IMR-90 (cell line): Measurements from ENCODE around the gene CAMKMT. TPM values are rescaled to one million over a fixed set of nuclear protein-coding genes. Genes with fewer than 3 reads are reported as not detected.

ENCODE experiments used
- ATAC-seq: fragments of 200-7000 bp; cut with Tn5 transposase; 2 replicates; pipeline ENCODE4 v1.9.1; 2020; ENCODE audit warnings: low read depth, mild to moderate bottlenecking, moderate library complexity
- BruUV-seq: library from RNA; stranded (reverse); fragments of 400-500 nt; replicated peaks from 2 replicates; lab custom pipeline; 2021; lab: Mats Ljungman, UMichigan
- CTCF ChIA-PET: fragments of 300-600 bp; formaldehyde crosslinking; extraction: SDS; loops from one replicate; lab custom pipeline; 2021; ENCODE audit warnings: antibody characterized with exemption; lab: Yijun Ruan, JAX
- POLR2A ChIA-PET: fragments of 300-600 bp; sonication (Branson Sonifier 250); formaldehyde crosslinking; loops from one replicate; lab custom pipeline; 2022; ENCODE audit warnings: antibody characterized with exemption; ENCODE audit not compliant: unreplicated experiment; lab: Charles Lee
- DNase-seq: peaks from one replicate; pipeline ENCODE4 v3.0.0; 2013
- H2AFZ ChIP-seq: replicated peaks from 2 replicates; pipeline ENCODE3; 2013; ENCODE audit warnings: low read length, mild to moderate bottlenecking; ENCODE audit not compliant: poor library complexity
- H2AK5ac ChIP-seq: 2 replicates; pipeline ENCODE4 v1.6.1; 2013; ENCODE audit warnings: low read depth, low read length, inconsistent platforms
- H2AK9ac ChIP-seq: replicated peaks from 2 replicates; pipeline ENCODE3; 2013; ENCODE audit warnings: mild to moderate bottlenecking, low read depth, low read length, moderate library complexity; ENCODE audit not compliant: poor library complexity
- H2BK120ac ChIP-seq: 2 replicates; pipeline ENCODE4 v1.6.1; 2013; ENCODE audit warnings: low read depth, low read length, inconsistent platforms
- H2BK15ac ChIP-seq: 3 replicates; pipeline ENCODE4 v1.6.1; 2013; ENCODE audit warnings: low read depth, low read length, inconsistent platforms
- H2BK20ac ChIP-seq: 2 replicates; pipeline ENCODE4 v1.6.1; 2013; ENCODE audit warnings: low read depth, mild to moderate bottlenecking, inconsistent platforms, low read length, moderate library complexity
- H2BK5ac ChIP-seq: 2 replicates; pipeline ENCODE4 v1.6.1; 2013; ENCODE audit warnings: mild to moderate bottlenecking, low read depth, low read length, inconsistent platforms; ENCODE audit not compliant: poor library complexity, severe bottlenecking
- H3K14ac ChIP-seq: replicated peaks from 2 replicates; pipeline ENCODE4 v1.6.1; 2013; ENCODE audit warnings: low read depth, low read length, inconsistent platforms
- H3K18ac ChIP-seq: 2 replicates; pipeline ENCODE4 v1.6.1; 2013; ENCODE audit warnings: low read depth, low read length, control low read depth
- H3K23ac ChIP-seq: 2 replicates; pipeline ENCODE4 v1.6.1; 2013; ENCODE audit warnings: low read depth, low read length, inconsistent platforms
- H3K27ac ChIP-seq: 2 replicates; pipeline ENCODE4 v1.5.1; 2013; ENCODE audit warnings: mild to moderate bottlenecking, control low read depth, low read length; ENCODE audit not compliant: insufficient read depth
- H3K27me3 ChIP-seq: 2 replicates; pipeline ENCODE4 v1.6.1; 2013; ENCODE audit warnings: low read length; ENCODE audit not compliant: control insufficient read depth, insufficient read depth
- H3K36me3 ChIP-seq: 2 replicates; pipeline ENCODE4 v1.6.1; 2013; ENCODE audit warnings: low read length, mixed read lengths; ENCODE audit not compliant: control insufficient read depth, insufficient read depth
- H3K4ac ChIP-seq: 2 replicates; pipeline ENCODE4 v1.6.1; 2013; ENCODE audit warnings: low read depth, low read length, inconsistent platforms
- H3K4me1 ChIP-seq: 2 replicates; pipeline ENCODE4 v1.6.1; 2013; ENCODE audit warnings: low read length, mixed read lengths; ENCODE audit not compliant: control insufficient read depth, insufficient read depth
- H3K4me2 ChIP-seq: 2 replicates; pipeline ENCODE4 v1.6.1; 2013; ENCODE audit warnings: low read depth, mild to moderate bottlenecking, control low read depth, low read length, moderate library complexity
- H3K4me3 ChIP-seq: 2 replicates; pipeline ENCODE4 v1.5.1; 2013; ENCODE audit warnings: low read depth, mild to moderate bottlenecking, control low read depth, low read length, moderate library complexity; ENCODE audit not compliant: insufficient read depth
- H3K56ac ChIP-seq: 2 replicates; pipeline ENCODE4 v1.6.1; 2013; ENCODE audit warnings: low read length, inconsistent platforms; ENCODE audit not compliant: insufficient read depth; ENCODE audit errors: extremely low read depth
- H3K79me1 ChIP-seq, 2 experiments: 2 replicates each; pipeline ENCODE4 v1.6.1; 2013; ENCODE audit warnings: low read length in 2 of 2, inconsistent platforms in 1 of 2, low read depth in 1 of 2
- H3K9ac ChIP-seq: 2 replicates; pipeline ENCODE4 v1.6.1; 2013; ENCODE audit warnings: low read depth, low read length, control low read depth
- H3K9me1 ChIP-seq: 2 replicates; pipeline ENCODE4 v1.6.1; 2013; ENCODE audit warnings: low read length, inconsistent platforms; ENCODE audit not compliant: insufficient read depth
- H3K9me3 ChIP-seq: 2 replicates; pipeline ENCODE4 v1.6.1; 2013; ENCODE audit warnings: low read length; ENCODE audit not compliant: control insufficient read depth, insufficient read depth
- H4K20me1 ChIP-seq: 2 replicates; pipeline ENCODE4 v1.6.1; 2013; ENCODE audit warnings: low read length, inconsistent platforms; ENCODE audit not compliant: insufficient read depth
- H4K5ac ChIP-seq: 2 replicates; pipeline ENCODE4 v1.6.1; 2013; ENCODE audit warnings: mild to moderate bottlenecking, low read depth, low read length, control low read depth
- H4K8ac ChIP-seq, 2 experiments: 2 replicates each; pipeline ENCODE4 v1.6.1; 2013; ENCODE audit warnings: low read depth in 2 of 2, low read length in 2 of 2, control low read depth in 1 of 2, inconsistent platforms in 1 of 2
- H4K91ac ChIP-seq: 2 replicates; pipeline ENCODE4 v1.6.1; 2013; ENCODE audit warnings: low read depth, low read length, inconsistent platforms; ENCODE audit not compliant: insufficient read depth
- BHLHE40 ChIP-seq: fragments of 150-350 bp; IDR thresholded peaks from 2 replicates; pipeline ENCODE4 v1.6.1; 2016; ENCODE audit warnings: mild to moderate bottlenecking, low read depth, low read length
- CEBPB ChIP-seq: IDR thresholded peaks from 2 replicates; pipeline ENCODE4 v1.6.1; 2012; ENCODE audit warnings: low read depth, low read length, improper control_type of control experiment
- CHD1 ChIP-seq: IDR thresholded peaks from 2 replicates; pipeline ENCODE4 v1.6.1; 2012; ENCODE audit warnings: low read depth, low read length, improper control_type of control experiment
- CTCF ChIP-seq: conservative IDR thresholded peaks from 2 replicates; pipeline ENCODE4 v1.5.1; 2012; ENCODE audit warnings: mild to moderate bottlenecking, low read depth, low read length, improper control_type of control experiment
- ELK1 ChIP-seq: fragments of 150-350 bp; IDR thresholded peaks from 2 replicates; pipeline ENCODE4 v1.6.1; 2016; ENCODE audit warnings: low read depth, mild to moderate bottlenecking, low read length, moderate library complexity, borderline replicate concordance
- FOS ChIP-seq: fragments of 150-350 bp; IDR thresholded peaks from 2 replicates; pipeline ENCODE4 v1.6.1; 2016; ENCODE audit warnings: low read depth, low read length
- MAFK ChIP-seq: IDR thresholded peaks from 2 replicates; pipeline ENCODE4 v1.6.1; 2012; ENCODE audit warnings: low read depth, low read length, improper control_type of control experiment
- MAZ ChIP-seq: IDR thresholded peaks from 2 replicates; pipeline ENCODE4 v1.6.1; 2012; ENCODE audit warnings: low read depth, mild to moderate bottlenecking, low read length, improper control_type of control experiment, moderate library complexity, borderline replicate concordance
- MXI1 ChIP-seq: IDR thresholded peaks from 2 replicates; pipeline ENCODE4 v1.6.1; 2012; ENCODE audit warnings: low read depth, mild to moderate bottlenecking, low read length, moderate library complexity, borderline replicate concordance
- NFE2L2 ChIP-seq: fragments of 150-350 bp; IDR thresholded peaks from 2 replicates; pipeline ENCODE4 v1.6.1; 2016; ENCODE audit warnings: low read depth, mild to moderate bottlenecking, low read length
- POLR2A ChIP-seq: IDR thresholded peaks from 2 replicates; pipeline ENCODE4 v1.6.1; 2012; ENCODE audit warnings: mild to moderate bottlenecking, low read depth, low read length
- RAD21 ChIP-seq: IDR thresholded peaks from 2 replicates; pipeline ENCODE4 v1.6.1; 2012; ENCODE audit warnings: low read length, improper control_type of control experiment
- RCOR1 ChIP-seq: IDR thresholded peaks from 2 replicates; pipeline ENCODE4 v1.6.1; 2012; ENCODE audit warnings: mild to moderate bottlenecking, low read length, improper control_type of control experiment; ENCODE audit not compliant: insufficient replicate concordance
- RFX5 ChIP-seq: IDR thresholded peaks from 2 replicates; pipeline ENCODE4 v1.8.0; 2012; ENCODE audit warnings: low read depth, mild to moderate bottlenecking, low read length, moderate library complexity
- SMC3 ChIP-seq: fragments of 150-350 bp; IDR thresholded peaks from 2 replicates; pipeline ENCODE4 v1.6.1; 2016; ENCODE audit warnings: low read depth, mild to moderate bottlenecking, antibody characterized with exemption, low read length, moderate library complexity
- USF2 ChIP-seq: fragments of 150-350 bp; IDR thresholded peaks from 2 replicates; pipeline ENCODE4 v1.6.1; 2017; ENCODE audit warnings: mild to moderate bottlenecking, antibody characterized with exemption, low read length, low read depth
- WGBS, 2 experiments: methylation state at CpG; one replicate each; pipeline versions ENCODE4 v1.1.5 to v1.1.7; 2013; ENCODE audit warnings: missing lambda C conversion rate in 2 of 2; ENCODE audit not compliant: insufficient read length in 1 of 2; ENCODE audit errors: extremely low coverage in 2 of 2; 5-methylcytosine and 5-hydroxymethylcytosine counted together
- dilution Hi-C: fragments of 300-500 bp; cut with HindIII; formaldehyde crosslinking; loops from one replicate; pipeline ENCODE4 v1.14.3; 2018; ENCODE audit warnings: low sequenced_read_pairs; ENCODE audit not compliant: unreplicated experiment
- in situ Hi-C: fragments of 300-500 bp; cut with MboI; formaldehyde crosslinking; loops from 3 replicates; pipeline ENCODE4 v1.14.3; 2019; ENCODE audit warnings: low sequenced_read_pairs, inconsistent platforms, mixed read lengths
- intact Hi-C: fragments of 100-400 bp; cut with micrococcal nuclease; formaldehyde crosslinking; loops from 2 replicates; pipeline ENCODE4 v1.10.0; 2022
- polyA plus RNA-seq, 3 experiments: library from polyadenylated mRNA; depleted of rRNA; stranded (reverse); fragments of >200 nt; gene quantifications; 2 replicates each; pipeline ENCODE4 v1.2.3, GENCODE V29; 2012; ENCODE audit warnings: low replicate concordance in 1 of 3
- total RNA-seq: library from RNA; depleted of rRNA; stranded (reverse); fragments of >200 nt; gene quantifications from 2 replicates; pipeline ENCODE4 v1.2.3, GENCODE V29; 2012

Gene CAMKMT
- total and polyA plus RNA-seq, 2 of the 4 experiments (the other 2 are of a cell fraction) = 4.4 to 6.8 TPM

DNA sequence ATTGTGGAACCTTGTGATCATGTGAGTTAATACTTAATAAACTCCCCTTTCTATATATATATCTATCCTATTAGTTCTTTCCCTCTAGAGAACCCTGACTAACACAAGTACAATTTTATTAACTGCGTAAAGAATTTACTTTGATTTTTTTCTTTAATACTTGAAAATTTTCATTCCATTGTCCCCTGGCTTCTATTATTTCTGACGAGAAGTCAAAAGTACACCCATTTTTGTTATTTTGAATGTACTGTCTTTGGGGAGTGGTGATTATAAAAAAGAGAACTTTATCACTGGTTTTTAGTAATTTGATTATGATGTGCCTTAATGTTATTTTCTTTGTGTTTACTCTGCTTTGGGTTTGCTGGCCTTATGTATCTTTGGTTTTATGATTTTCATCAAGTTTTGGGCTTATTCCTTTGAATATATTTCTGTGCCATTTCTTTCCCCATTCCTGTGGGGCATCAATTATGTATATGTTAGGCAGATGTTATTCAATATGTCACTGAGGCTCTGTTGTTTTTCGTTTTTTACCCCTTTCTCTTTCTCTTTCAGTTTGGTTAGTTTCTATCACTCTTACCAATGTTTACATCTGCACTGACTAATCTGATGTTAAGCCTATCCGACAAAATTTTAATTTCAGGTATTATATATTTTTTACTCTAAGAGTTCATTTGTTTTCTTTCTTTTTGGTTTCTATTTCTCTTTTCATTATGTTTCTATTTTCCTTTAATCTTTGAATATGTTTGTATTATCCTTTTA, 271.4 kb downstream of the CAMKMT start:
- Histone ChIP-seq H2AK9ac (no peak overlapping the region), H3K56ac (no peak overlapping the region), H3K4ac (no peak overlapping the region), H3K9ac (no peak overlapping the region), H3K18ac (no peak overlapping the region), H3K4me3 (no peak overlapping the region), H2BK20ac (no peak overlapping the region), H2AK5ac (no peak overlapping the region), H2BK5ac (no peak overlapping the region), H4K8ac (no peak overlapping the region), H3K4me1 (no peaks in the 10 kb centered on the region), H2BK120ac (no peak overlapping the region), H3K36me3 (no peaks in the 10 kb centered on the region), H3K23ac (no peak overlapping the region), H3K9me3 (no peaks in the 10 kb centered on the region), H2BK15ac (no peak overlapping the region), H4K20me1 (no peaks in the 10 kb centered on the region), H3K4me2 (no peak overlapping the region), H3K27me3 (no peaks in the 10 kb centered on the region), H3K79me1 (no peaks in the 10 kb centered on the region), H3K14ac (no peak overlapping the region), H2AFZ (no peak overlapping the region), H4K5ac (no peak overlapping the region), H4K91ac (no peak overlapping the region), H3K27ac (no peak overlapping the region), H3K9me1 (no peaks in the 10 kb centered on the region)
- dilution Hi-C loops = no loop called here
- intact Hi-C loops = no loop called here
- CTCF ChIA-PET = interaction anchor here (1.0 kb wide), 1 partner anchor 153 kb away, joined by 4 read pairs; no protein-coding TSS in a partner anchor
- BruUV-seq = no TSS peak
- POLR2A ChIA-PET = no interaction called here
- DNase-seq (no peak), ATAC-seq (no peak)
- no CpG with 5 or more reads among the region's 4 CpGs for WGBS, 2 experiments
- in situ Hi-C loops = no loop called here
- TF ChIP-seq POLR2A = no peak
- no peak for TF ChIP-seq MXI1
- TF ChIP-seq BHLHE40 = no peak
- no peak for TF ChIP-seq CHD1
- TF ChIP-seq ELK1 = no peak
- TF ChIP-seq RCOR1 = no peak
- TF ChIP-seq RFX5 = no peak
- no peak for TF ChIP-seq FOS
- no peak for TF ChIP-seq RAD21
- no peak for TF ChIP-seq SMC3
- no peak for TF ChIP-seq NFE2L2
- no peak for TF ChIP-seq USF2
- no peak for TF ChIP-seq CEBPB
- TF ChIP-seq MAZ = no peak
- no peak for TF ChIP-seq CTCF
- TF ChIP-seq MAFK = no peak
